Measurements from ENCODE around the gene LAMC2. TPM values are rescaled to one million over a fixed set of nuclear protein-coding genes. Genes with fewer than 3 reads are reported as not detected.

The LAMC2 gene
- total RNA-seq, 2 experiments from 2014 or later: not detected

DNA sequence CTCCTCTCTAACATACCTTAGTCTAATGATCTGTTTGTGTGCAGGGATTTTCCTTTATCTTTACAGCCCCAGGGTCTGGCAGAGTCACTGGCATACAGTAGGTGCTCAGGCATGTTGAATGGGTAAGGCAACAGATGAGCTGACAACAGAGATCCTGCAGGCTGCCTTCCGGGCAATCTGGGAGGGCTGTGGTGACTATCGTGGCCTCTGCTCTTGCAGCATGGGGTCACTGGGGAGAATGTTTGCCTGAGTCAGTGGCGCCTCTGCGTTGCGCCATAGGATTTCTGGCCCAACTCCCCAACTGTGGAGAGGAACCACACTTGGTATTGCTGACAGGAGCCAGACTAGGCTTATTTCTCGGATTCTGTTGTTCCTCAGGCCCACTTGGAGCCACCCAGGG lies 93.8 kb downstream of the LAMC2 start:
- ChIA-PET POLR2A (interaction anchor here (0.6 kb wide), 1 partner anchor 1453 kb away, joined by 6 read pairs; no protein-coding TSS in a partner anchor), CTCF (no interaction called here)

GRCh38 chr1:183281039-183281438 lies 95.0 kb downstream of the LAMC2 start:
- ChIA-PET POLR2A (no interaction called here), CTCF (no interaction called here)

DNA sequence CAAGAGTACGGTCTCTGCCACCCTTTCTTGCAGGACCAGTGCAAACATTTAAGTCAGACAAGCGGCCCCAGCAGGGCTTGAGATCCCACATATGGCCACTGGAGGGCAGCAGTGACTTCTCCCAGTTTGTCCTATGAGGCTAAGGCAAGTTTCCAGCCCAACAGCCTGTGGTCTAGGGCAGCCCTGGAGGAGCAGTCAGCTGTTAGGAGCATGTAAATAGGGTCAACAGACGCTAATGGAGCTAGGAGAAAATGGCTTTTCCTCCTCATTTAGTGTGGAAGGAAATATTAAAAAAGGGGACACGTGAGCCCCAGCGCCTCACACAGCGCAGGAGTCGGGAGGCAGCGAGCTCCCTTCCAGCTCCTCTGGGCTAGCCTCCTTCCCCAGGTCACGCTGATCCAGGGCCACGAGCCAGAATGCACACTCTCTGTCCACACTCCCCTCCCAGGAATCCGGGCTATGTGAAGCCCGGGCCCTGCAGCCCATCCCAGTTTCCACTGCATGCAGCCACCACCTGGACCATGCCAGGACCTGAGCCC lies 95.6 kb downstream of the LAMC2 start:
- ChIA-PET CTCF (no interaction called here), POLR2A (no interaction called here)

DNA sequence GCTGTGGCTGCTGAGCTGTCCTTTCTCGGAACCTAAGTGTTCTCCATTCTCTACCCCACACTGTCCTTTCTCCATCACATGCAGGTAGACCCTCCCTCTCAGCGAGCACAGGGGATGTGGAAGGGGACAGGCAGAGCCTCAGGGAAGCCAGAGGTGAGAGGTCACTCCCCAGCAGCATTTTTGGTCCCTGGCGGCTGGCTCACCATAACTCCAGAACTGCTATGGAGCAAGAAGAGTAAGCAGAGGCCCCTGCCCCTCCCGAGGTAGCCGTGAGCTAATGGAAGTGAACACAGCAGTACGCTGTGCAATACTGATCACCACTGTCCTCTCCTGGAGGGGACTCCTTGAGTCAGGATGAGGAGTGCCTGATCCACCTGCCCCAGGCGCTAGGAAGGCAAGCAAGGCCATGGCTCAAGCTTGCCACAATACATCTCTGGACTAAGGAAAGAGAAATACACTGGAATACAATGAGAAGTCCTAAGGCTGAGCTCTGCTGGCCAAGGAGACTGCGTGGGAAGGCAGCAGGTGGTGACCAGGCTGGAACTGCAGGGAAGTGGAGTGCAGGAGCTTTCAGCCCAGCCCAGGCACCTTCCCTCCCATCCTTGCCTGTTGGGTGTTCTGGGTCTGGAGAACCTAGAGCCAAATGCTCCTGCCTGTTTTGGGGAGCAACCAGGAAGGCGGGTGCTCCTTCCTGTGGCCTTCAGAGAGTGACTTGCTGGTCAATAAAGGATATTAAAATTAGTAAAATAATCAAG lies 96.2 kb downstream of the LAMC2 start:
- ChIA-PET CTCF (no interaction called here), POLR2A (no interaction called here)

DNA sequence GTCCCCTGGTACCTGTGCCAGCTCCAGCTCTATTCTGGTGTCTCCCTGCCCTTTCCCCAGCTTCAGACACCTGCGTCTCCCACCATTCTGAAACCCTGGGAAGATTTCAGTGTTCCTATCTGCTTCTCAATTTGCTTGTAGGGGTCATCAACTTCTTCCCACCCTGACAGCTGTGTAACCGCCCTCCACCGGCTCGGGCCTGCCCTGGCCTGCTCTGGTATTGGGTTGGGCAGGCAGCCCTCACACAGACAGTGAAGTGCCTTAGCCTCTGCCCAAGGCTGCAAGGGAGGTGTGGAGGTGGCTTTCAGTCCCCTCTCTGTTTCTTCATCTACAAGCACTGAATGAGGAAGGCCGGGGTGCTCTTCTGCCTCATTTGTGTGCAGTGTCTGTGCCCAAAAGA lies 97.2 kb downstream of the LAMC2 start:
- ChIA-PET CTCF (no interaction called here), POLR2A (no interaction called here)

- CTCF ChIA-PET: no interaction called here
- POLR2A ChIA-PET: no interaction called here
These were observed 98.0 kb downstream of the LAMC2 start for GRCh38 chr1:183284086-183284485.

GRCh38 chr1:183285256-183285655 lies 99.2 kb downstream of the LAMC2 start:
- CTCF ChIA-PET: no interaction called here
- POLR2A ChIA-PET: no interaction called here

DNA sequence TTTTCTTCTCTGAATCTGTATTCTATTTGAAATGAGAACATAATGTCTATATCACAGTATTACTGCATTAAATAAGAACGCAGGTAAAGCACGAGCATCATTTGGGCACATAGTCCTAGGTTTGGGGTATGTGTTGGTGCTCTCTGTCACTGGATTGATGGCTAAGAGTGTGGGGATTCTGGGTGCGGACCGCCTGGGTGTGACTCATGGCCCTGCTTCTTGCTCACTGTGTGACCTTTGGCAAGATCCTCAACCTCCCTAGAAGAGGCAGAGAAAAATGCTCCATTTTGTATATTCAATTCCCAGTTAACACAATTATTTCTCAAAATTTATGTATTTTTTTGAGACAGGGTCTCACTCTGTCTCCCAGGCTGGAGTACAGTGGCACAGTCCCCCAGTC lies 99.7 kb downstream of the LAMC2 start:
- CTCF ChIA-PET: no interaction called here

DNA sequence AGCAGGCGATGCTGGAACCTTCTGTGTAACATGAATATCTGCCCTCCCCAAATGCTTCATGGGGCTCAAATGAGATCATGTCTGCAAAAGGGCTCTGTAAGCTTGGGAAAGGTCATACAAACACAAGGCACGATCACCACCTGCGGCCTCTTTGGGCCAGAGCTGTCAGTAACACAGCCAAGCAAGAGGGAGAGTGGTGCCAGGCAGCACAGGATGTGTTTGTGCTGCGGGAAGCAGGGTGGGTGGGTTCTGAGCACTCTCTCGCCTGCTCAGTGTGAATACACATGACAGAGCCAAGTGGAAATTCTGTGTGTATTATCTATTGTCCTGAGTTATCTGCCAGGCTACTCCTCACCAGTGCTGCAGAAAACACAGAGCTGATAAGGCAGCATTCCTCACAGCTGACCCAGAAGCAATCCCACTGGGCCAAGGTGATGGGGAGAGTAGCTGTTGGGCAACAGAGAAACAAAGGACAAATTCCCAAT lies 101.2 kb downstream of the LAMC2 start:
- ChIA-PET CTCF (no interaction called here), POLR2A (no interaction called here)

More for the DNA sequence above, 99.7 kb downstream of the LAMC2 start:
- POLR2A ChIA-PET: no interaction called here

DNA sequence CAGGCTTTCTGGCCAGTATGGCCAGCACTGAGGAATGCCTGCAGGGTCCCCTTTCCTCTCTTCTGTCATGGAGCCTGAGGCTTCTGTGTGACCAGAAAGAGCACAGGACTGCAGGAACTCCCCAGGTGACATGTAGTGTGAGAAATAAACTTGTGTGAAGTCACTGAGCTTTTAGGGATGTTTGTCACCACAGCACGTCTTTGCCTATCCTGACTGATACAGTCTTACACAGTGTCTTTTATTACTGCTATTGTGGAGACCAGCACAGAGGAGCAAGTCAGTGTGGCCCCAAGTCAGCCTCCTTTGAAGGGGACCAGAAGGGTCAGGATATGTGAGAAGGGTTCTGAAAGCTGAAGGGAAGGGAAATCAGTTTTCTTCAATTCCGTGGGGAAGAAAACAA lies 102.5 kb downstream of the LAMC2 start:
- POLR2A ChIA-PET: no interaction called here
- CTCF ChIA-PET: no interaction called here

DNA sequence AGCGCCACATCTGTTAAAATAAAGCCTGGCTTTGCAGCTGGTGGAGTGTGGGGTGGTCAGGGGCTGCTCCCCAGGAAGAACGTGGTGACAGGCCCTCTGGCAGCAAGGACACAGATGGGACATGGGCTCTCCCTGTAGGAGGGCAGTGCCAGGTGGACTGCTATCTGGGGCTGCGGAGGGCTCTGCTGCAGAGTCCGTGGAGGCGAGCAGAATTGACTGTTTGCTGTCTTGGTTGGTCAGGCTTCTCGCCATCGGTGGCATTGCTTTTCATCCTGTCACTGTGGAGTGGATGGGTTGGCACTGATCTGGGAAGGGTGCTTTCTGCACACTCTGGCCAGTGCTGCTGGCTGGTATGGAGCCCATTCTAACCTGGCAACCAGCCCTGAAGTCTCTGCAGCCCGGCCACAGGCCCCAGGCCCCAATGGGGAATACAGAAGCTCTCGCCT lies 103.0 kb downstream of the LAMC2 start:
- CTCF ChIA-PET: no interaction called here

DNA sequence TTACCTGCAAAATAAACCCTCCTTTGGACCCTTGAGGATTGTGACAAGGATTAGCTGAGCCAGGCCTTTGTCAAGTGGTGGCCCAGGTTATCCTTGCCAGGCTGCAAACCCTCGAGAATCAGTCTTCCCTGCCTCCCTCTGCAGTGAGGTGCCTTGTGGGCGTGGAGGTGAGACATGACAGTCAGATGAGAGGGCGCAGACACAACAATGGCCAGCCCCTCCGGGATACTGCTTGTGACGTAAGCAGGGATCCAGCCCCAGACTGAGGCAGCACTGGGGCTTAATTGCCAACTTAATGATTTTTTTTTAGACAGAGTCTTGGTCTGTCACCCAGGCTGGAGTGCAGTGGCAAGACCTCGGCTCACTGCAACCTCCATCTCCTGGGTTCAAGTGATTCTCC lies 104.6 kb downstream of the LAMC2 start:
- CTCF ChIA-PET: no interaction called here
- POLR2A ChIA-PET: no interaction called here

More for the DNA sequence above, 103.0 kb downstream of the LAMC2 start:
- POLR2A ChIA-PET: no interaction called here

GRCh38 chr1:183291216-183291762 lies 105.2 kb downstream of the LAMC2 start:
- ChIA-PET CTCF (no interaction called here), POLR2A (no interaction called here)

- CTCF ChIA-PET: no interaction called here
These were observed 105.9 kb downstream of the LAMC2 start for GRCh38 chr1:183291802-183292514.

DNA sequence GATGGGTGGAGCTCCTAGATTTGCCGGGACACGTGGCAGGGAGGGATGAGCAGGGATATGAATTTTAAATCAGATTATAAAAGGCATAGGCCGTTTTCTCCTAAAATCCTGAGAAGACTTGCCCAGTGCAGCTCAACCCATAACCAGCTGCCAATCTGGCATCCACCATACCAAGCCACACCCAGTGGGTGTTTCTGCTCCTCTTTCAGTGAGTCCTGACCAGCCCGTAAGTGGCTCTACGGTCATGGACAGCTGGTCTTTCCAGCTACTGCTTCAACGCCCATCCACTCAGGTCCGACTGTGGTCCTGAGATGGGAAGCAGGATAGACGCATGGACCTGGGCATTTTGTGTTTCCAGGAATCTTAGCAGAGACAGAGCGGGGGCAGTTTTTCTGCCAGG lies 107.2 kb downstream of the LAMC2 start:
- ChIA-PET POLR2A (no interaction called here), CTCF (no interaction called here)

More at GRCh38 chr1:183291802-183292514, 105.9 kb downstream of the LAMC2 start:
- POLR2A ChIA-PET: no interaction called here

GRCh38 chr1:183293876-183294275 lies 107.8 kb downstream of the LAMC2 start:
- ChIA-PET CTCF (no interaction called here), POLR2A (no interaction called here)

Other genes with a start within 250 kb of the LAMC2 start
- not detected for gene SHCBP1L, start 233.1 kb upstream of the LAMC2 start, total RNA-seq
- under 1 TPM; 0.15 to 0.27 TPM for gene LAMC1, start 162.8 kb upstream of the LAMC2 start, total RNA-seq
- gene NMNAT2, start 232.1 kb downstream of the LAMC2 start, total RNA-seq: not detected